ENCODE data around the gene CACUL1.
"Not testable (repeated sequence)": the region's sequence is repeated elsewhere in the genome, so short reads cannot be mapped to it uniquely, and the experiment has no call there.

CACUL1 gene

DNA sequence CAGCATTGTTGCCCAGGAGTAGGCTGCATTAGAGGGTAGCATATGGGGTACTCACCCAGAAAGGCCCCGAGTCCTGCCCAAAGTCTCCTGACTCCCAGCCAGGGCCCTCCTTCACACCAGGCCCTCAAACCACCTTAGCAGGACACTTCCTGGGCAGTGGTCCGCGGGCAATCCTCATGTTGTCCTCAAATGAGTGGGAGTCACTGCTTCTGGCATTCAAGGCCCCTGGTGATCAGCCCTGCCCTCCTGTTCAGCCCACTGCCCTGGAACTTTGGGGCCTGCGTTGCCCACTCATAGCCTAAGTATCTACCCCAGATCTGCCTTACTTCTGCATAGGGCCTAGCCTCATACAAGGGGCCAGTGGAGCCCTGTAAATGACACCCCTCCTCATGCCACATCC lies 88.4 kb downstream of the CACUL1 start:
- TF ChIP-seq, protein P1, sequence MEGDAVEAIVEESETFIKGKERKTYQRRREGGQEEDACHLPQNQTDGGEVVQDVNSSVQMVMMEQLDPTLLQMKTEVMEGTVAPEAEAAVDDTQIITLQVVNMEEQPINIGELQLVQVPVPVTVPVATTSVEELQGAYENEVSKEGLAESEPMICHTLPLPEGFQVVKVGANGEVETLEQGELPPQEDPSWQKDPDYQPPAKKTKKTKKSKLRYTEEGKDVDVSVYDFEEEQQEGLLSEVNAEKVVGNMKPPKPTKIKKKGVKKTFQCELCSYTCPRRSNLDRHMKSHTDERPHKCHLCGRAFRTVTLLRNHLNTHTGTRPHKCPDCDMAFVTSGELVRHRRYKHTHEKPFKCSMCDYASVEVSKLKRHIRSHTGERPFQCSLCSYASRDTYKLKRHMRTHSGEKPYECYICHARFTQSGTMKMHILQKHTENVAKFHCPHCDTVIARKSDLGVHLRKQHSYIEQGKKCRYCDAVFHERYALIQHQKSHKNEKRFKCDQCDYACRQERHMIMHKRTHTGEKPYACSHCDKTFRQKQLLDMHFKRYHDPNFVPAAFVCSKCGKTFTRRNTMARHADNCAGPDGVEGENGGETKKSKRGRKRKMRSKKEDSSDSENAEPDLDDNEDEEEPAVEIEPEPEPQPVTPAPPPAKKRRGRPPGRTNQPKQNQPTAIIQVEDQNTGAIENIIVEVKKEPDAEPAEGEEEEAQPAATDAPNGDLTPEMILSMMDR (IDR thresholded peaks at IDR 0.05; ENCODE audit: low read depth, low read length, missing control alignments), result no peak
- H3K4me3 ChIP-seq (ENCODE audit: low read depth, low read length), result no peak overlapping the region
- DNase-seq (ENCODE audit: low read depth), result no peak

DNA sequence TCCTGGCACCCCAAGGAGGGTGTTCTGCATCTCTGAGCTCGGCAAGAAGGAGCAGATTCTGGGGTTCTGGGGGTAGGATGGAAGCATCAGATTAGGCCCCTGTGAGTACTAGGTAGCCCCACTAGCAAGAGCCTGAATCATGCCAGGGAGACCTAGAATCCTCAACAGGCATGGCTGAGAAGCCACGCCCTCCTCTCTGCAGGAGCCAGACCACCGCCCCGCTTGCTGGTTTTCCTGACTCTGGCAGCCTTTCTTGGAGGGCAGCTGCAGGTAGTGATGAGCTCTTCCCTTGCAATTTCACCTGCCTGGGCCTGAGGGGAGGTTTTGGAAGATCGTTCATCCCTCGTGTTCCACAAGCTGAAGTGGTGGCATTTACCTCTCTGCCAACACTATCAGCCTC lies 90.4 kb downstream of the CACUL1 start:
- TF ChIP-seq, protein P1 (IDR thresholded peaks at IDR 0.05; ENCODE audit: low read depth, low read length, missing control alignments), result no peak
- no peak overlapping the region for H3K4me3 ChIP-seq (ENCODE audit: low read depth, low read length)
- no peak for DNase-seq (ENCODE audit: low read depth)

DNA sequence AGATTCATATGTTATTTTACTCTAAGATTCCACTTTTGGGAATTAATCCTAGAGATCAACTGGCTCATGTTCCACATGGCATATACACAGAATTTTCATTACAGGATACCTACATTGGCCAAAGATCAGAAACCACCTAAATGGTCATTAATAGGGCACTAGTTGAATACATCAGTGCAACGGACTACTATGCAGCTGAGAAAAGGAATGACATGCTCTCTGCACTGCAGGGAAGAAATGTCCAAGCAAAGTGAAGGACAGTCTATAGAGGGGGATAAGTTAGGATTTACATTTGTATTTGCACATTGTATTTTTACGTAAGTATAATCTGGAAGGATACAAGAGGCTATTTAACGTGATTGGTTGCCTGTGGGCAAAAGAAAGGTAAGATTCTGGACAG lies 91.6 kb downstream of the CACUL1 start:
- no peak overlapping the region for H3K4me3 ChIP-seq (ENCODE audit: low read depth, low read length)
- DNase-seq (ENCODE audit: low read depth), result no peak
- TF ChIP-seq, protein P1 (IDR thresholded peaks at IDR 0.05; ENCODE audit: low read depth, low read length, missing control alignments), result no peak

DNA sequence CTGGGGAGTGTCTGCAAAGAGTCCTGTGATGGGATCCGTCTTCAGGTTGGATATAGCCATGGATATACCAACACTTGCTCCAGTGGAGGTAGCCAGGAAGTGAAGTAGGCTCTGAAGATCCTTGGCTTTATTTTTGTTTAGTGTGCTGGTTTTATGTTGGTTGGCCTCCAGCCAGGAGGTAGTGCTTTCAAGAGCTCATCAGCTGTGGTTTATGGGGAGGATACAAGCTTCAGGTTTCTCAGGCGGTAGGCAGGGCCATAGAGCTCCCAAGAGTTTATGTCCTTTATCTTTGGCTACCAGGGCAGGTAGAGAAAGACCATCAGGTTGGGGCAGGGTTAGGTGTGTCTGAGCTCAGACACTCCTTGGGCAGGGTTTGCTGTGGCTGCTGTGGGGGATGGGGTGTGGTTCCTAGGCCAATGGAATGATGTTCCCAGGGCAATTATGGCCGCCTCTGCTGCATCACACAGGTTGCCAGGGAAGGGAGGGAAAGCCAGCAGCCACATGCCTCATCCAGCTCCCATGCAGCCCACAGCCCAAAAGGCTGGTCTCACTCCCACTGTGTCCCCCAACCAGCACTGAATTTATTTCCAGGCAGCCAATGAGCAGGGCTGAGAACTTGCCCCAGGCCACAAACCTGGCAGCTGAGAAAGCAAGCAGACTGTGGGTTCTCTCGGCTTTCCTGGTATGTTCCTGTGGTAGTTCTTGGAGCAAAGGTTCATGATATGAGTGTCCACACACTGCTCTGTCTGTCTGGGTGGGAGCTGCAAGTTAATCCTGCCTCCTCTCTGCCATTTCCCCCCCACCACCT lies 92.3 kb downstream of the CACUL1 start:
- DNase-seq (ENCODE audit: low read depth), result no peak
- TF ChIP-seq, protein P1 (IDR thresholded peaks at IDR 0.05; ENCODE audit: low read depth, low read length, missing control alignments), result no peak
- no peak overlapping the region for H3K4me3 ChIP-seq (ENCODE audit: low read depth, low read length)

DNA sequence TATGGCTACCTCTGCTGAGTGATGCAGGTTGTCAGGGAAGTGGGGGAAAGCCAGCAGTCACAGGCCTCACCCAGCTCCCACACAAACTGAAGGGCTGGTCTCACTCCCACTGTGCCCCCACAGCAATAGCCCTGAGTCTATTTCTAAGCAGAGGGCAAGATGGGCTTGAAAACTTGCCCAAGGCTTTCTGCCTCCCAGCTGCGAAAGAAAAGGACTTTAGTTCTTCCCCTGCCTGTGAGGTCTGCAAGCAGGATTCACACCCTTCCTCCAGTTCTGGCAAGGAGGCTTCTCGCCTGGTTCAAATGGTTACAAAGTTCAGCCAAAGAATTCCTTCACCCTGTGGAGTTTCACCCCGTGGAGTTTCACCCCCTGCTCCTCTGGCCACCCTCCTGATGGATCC lies 96.0 kb downstream of the CACUL1 start:
- no peak overlapping the region for H3K4me3 ChIP-seq (ENCODE audit: low read depth, low read length)
- TF ChIP-seq, protein P1 (IDR thresholded peaks at IDR 0.05; ENCODE audit: low read depth, low read length, missing control alignments), result no peak
- DNase-seq (ENCODE audit: low read depth), result no peak

DNA sequence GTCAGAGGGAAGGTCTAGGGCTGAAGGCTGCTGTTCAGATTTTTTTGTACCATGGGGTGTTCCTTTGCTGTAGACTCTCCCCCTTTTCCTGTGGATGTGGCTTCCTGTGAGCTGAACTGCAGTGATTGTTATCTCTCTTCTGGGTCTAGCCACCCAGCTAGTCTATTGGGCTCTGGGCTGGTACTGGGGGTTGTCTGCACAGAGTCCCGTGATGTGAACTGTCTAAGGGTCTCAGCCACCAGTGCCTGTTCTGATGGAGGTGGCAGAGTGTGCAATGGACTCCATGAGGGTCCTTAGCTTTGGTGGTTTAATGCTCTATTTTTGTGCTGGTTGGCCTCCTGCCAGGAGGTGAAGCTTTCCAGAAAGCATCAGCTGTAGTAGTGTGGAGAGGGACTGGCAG lies 96.6 kb downstream of the CACUL1 start:
- not testable (repeated sequence) for H3K4me3 ChIP-seq (ENCODE audit: low read depth, low read length)

DNA sequence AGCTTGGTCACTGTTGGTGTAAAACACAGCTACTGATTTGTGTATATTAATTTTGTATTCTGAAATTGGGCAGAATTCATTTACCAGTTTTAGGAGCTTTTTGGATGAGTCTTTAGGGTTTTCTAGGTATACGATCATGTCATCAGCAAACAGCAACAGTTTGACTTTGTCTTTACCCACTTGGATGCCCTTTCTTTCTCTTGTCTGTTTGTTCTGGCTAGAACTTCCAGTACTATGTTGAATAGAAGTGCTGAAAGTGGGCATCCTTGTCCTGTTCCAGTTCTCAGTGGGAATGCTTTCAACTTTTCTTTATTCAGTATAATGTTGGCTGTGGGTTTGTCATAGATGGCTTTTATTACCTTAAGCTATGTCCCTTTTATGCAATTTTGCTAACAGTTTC lies 109.5 kb downstream of the CACUL1 start:
- not testable (repeated sequence) for H3K4me3 ChIP-seq (ENCODE audit: low read depth, low read length); DNase-seq (ENCODE audit: low read depth)

More for the DNA sequence above, 96.6 kb downstream of the CACUL1 start:
- DNase-seq (ENCODE audit: low read depth), result not testable (repeated sequence)

DNA sequence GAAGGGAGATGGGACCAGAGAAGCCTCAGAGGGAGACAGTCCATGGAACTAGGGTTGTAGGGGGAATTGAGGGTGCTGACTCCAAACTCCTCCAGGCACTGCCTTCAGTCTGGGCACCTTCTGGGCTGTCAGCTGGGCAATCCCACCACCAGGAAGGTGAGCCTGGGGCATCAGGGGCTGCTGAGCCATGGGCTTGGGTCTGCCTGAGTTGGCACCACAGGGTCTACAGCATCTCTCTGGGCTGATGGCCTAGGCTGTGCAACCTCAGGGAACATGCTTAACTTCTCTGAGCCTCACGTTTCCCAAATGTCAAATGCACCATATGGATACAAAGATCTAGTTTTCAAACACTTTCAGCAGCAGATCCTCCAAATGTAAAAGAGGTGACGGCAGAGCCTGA lies 112.5 kb downstream of the CACUL1 start:
- TF ChIP-seq, protein P1 (IDR thresholded peaks at IDR 0.05; ENCODE audit: low read depth, low read length, missing control alignments), result no peak
- no peak overlapping the region for H3K4me3 ChIP-seq (ENCODE audit: low read depth, low read length)
- DNase-seq (ENCODE audit: low read depth), result no peak
